ENCODE measurements around the gene LMCD1.

DNA sequence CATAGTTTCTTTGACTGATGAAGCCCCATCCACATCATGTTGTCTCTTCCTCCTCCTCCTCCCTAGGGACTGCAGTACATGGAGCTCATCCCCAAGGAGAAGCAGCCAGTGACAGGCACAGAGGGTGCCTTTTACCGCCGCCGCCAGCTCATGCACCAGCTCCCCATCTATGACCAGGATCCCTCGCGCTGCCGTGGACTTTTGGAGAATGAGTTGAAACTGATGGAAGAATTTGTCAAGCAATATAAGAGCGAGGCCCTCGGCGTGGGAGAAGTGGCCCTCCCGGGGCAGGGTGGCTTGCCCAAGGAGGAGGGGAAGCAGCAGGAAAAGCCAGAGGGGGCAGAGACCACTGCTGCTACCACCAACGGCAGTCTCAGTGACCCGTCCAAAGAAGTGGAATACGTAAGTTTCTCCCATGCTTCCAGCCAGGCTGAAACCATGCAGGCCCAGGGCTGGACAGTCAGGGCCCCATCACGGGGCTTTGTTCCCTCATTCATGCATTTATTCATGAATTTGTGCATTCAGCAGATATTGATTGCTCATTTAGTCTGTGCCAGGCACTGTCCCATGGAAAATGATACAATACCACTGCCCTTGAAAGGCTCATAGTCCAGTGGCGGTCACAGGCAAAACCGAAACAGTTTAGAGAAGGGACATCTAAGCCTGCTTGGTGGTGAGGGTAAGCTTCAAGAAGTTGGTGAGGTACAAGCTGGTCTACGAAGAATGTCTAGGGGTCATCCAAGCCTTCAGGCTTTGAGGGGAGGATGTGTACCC, 47.1 kb downstream of the LMCD1 start:
- TF ChIP-seq POLR2A (IDR thresholded peaks at IDR 0.05) = no peak
- TF ChIP-seq, protein P1, sequence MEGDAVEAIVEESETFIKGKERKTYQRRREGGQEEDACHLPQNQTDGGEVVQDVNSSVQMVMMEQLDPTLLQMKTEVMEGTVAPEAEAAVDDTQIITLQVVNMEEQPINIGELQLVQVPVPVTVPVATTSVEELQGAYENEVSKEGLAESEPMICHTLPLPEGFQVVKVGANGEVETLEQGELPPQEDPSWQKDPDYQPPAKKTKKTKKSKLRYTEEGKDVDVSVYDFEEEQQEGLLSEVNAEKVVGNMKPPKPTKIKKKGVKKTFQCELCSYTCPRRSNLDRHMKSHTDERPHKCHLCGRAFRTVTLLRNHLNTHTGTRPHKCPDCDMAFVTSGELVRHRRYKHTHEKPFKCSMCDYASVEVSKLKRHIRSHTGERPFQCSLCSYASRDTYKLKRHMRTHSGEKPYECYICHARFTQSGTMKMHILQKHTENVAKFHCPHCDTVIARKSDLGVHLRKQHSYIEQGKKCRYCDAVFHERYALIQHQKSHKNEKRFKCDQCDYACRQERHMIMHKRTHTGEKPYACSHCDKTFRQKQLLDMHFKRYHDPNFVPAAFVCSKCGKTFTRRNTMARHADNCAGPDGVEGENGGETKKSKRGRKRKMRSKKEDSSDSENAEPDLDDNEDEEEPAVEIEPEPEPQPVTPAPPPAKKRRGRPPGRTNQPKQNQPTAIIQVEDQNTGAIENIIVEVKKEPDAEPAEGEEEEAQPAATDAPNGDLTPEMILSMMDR (IDR thresholded peaks at IDR 0.05) = no peak
